HTR-8/SVneo (cell line): ENCODE results near the gene DUSP14.
"Not testable (repeated sequence)": the region's sequence is repeated elsewhere in the genome, so short reads cannot be mapped to it uniquely, and the experiment has no call there.

Experiments
- DNase-seq: peaks from one replicate; pipeline ENCODE4 v3.0.0; 2011; ENCODE audit warnings: low spot score, mixed read lengths; ENCODE audit not compliant: insufficient read length
- FAIRE-seq: peaks from 2 replicates; lab custom pipeline; 2011; peaks lifted over from hg19 to GRCh38; lab: Jason Lieb, UNC

Gene DUSP14, protein sequence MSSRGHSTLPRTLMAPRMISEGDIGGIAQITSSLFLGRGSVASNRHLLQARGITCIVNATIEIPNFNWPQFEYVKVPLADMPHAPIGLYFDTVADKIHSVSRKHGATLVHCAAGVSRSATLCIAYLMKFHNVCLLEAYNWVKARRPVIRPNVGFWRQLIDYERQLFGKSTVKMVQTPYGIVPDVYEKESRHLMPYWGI

DNA sequence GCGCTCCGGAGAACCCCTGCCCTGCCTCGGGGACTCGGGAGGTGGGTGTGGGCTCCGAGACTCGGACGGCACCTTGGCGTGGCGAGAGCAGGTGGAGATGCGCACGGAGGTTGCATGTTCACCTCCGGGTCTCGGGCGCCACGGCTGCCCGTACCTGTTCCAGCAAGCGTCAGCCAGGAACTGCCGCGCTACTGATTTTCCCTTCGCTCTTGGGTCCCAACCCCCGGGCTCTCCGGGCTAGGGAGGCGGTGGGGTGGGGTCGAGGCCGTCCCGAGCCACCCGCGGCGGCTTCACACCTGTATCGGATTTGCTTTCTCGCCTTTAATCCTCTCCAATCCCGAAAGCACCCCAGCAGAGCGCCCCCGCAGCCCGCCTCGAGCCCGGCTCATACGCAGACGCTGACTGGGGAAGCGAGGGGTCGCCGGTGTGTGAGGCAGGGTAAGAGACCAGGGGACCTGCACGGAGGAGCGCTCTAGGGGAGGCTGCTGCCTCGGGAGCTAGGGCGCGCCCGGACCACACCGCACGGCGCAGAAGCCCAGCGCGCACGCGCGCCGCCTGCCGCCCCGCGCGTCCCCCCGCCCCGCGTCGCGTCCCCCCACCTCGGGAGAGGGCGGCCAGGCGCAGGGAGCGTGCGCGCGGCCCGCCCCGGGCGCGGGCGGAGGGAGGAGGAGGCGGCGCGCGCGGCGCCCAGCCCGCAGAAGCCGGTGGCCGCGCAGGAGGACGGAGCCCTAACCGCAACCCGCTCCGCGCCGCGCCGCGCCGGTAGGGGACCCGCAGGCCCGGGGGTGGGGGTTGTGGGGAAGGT lies at the start of gene DUSP14:
DUSP14 (plus strand) TSS at position 695 of the 805 bp plus-strand sequence. CDS start 22,382 bp downstream, outside the sequence.
- FAIRE-seq (no peak), DNase-seq (peak; percentile 93)

- no peak for FAIRE-seq
- no peak for DNase-seq
Measured at GRCh38 chr17:37440424-37440823, 49.3 kb upstream of the DUSP14 start.

GRCh38 chr17:37441369-37442014 lies 48.2 kb upstream of the DUSP14 start:
- not testable (repeated sequence) for FAIRE-seq, DNase-seq

DNA sequence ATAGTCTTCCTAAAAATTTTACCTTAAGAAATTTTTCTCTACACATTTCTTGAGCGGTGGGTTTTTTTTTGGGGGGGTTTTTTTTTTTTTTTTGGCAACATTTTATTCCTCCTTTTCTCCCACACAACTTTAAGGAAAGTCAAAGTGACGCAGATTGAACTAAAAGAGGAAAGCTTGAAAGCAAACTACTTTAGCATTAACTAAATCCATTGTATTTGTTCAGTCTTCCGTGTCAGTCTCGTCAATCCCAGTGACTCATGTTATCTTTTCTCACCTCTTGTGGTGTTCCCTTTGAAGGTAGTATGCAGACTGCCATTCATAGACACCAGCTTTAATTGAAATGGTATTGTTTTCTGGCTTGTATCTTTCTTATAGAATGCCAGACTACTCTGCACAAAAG lies 43.7 kb upstream of the DUSP14 start:
- no peak for FAIRE-seq
- no peak for DNase-seq

GRCh38 chr17:37447641-37448040 lies 42.0 kb upstream of the DUSP14 start:
- FAIRE-seq = no peak
- DNase-seq = peak; percentile 25

DNA sequence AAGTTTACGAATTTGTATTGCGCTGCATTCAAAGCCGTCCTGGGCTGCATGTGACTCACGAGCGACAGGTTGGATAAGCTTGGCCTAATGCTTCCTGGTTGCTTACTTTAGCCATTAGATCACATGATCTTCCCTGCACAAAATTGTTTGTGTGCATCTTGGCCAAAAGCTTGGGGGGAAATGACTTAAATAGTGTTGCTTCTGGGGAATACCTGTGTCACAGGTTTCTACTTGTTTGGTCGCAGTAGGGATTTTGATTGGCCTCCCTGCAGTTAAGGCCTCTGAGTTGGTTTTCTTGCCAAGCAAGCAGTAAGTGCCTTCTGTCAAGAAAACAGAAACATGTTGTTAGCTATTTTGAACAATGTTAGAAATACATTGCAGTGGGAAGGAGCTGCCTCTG lies 39.6 kb upstream of the DUSP14 start:
- no peak for DNase-seq
- FAIRE-seq = no peak

GRCh38 chr17:37457801-37458200 lies 31.9 kb upstream of the DUSP14 start:
- DNase-seq = not testable (repeated sequence)

DNA sequence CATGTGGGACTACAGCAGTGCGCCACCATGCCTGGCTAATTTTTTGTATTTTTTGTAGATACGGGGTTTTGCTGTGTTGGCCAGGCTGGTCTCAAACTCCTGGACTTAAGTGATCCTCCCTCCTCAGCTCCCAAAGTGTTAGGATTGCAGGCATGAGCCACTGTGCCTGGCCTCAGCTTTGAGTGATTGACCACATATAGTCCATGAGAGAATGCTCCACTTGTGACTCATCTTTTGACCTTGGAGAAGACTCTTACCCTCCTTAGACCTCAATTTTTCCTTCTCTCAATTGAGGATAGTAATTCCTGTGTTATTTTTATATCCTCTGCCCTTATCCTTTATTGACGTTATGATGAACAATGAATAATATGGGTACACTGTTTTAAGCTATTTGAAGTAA lies 30.9 kb upstream of the DUSP14 start:
- DNase-seq (peak; percentile 47), FAIRE-seq (no peak)

More at GRCh38 chr17:37457801-37458200, 31.9 kb upstream of the DUSP14 start:
- not testable (repeated sequence) for FAIRE-seq

- DNase-seq (no peak), FAIRE-seq (no peak)
Measured at GRCh38 chr17:37461668-37462067, 28.0 kb upstream of the DUSP14 start.

DNA sequence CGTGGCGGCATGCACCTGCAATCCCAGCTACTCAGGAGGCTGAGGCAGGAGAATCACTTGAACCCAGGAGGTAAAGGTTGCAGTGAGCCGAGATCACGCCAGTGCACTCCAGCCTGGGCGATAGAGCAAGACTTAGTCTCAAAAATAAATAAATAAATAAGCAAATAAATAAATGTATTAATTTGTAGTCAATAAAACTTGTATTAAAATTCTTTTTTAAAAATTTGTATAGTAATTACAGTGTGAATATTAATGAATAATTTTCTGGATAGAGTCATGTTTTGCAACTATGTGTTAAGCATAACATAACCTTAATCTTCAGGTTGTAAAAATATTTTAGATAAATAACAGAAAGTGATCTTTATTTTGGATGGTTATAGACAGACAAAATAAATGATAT lies 27.2 kb upstream of the DUSP14 start:
- no peak for DNase-seq
- FAIRE-seq = no peak

DNA sequence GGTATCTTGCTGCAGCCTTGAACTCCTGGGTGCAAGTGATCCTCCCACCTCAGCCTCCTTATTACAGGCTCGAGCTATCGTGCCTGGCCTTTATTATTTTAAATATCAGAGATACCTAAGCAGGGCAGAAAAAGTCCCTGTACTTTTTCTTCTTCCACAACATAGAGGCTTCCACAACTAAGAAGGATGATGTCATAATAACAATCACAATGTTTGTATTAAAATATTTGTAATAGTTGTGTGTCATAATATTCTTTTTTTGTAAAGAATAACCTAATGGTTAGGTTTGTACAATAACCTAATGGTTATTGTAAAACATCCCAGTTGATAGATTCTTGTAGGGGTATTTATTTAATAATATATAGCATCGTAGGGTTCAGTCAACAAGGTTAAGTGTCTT lies 26.7 kb upstream of the DUSP14 start:
- no peak for DNase-seq
- FAIRE-seq = no peak

- FAIRE-seq (no peak), DNase-seq (peak; percentile 88)
Measured at GRCh38 chr17:37465069-37465616, 24.5 kb upstream of the DUSP14 start.

- DNase-seq (no peak), FAIRE-seq (no peak)
Measured at GRCh38 chr17:37466471-37466870, 23.2 kb upstream of the DUSP14 start.

DNA sequence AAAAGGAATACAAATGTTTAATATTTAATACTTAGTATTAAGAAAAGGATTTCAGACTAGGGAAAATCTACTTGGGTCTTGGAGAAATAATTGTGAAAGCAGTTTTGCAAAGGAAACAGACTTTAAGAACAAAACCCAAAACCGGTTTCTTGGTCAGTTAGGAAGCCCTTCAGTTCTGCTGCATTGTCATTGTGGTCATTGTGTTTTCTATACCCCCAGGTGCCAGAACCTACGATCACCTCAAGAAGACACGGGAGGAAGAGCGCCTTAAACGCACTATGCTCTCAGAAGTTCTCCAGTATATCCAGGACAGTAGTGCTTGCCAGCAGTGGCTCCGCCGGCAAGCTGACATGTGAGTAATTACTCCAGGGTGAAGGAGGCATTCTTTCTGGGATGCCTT lies 19.5 kb upstream of the DUSP14 start:
- DNase-seq (no peak), FAIRE-seq (no peak)

DNA sequence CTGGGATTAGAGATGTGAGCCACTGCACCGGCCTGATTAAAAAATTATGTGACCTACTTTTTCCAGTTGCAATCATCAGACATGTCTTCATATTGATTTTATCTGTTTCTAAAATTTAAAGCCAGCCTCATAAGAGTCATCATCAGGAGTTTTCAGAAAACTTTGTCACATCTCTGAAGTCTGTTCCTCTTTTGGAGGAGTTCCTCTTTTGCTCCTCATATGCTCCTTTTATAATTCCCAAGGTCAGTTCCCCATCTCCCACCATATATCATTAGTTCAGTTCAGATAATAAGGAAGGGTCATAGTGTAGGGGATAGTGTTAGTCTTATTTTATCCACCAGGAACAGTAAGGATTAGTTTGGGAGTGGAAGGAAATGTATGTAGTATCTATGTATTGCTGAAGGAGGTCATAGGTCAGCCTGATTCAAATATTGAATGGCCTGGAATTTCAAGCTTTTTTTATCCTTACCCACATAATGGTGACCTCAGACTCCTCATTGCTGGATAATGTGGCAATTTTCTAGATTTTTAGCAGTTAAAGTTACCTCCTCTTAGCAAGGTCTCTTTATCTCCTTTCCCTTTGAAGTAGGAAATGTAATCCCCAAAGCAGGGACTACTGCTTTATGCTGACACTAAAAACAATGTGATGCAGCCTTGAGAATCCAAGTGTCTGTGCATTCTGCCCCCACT lies 13.8 kb upstream of the DUSP14 start:
- no peak for FAIRE-seq

DNA sequence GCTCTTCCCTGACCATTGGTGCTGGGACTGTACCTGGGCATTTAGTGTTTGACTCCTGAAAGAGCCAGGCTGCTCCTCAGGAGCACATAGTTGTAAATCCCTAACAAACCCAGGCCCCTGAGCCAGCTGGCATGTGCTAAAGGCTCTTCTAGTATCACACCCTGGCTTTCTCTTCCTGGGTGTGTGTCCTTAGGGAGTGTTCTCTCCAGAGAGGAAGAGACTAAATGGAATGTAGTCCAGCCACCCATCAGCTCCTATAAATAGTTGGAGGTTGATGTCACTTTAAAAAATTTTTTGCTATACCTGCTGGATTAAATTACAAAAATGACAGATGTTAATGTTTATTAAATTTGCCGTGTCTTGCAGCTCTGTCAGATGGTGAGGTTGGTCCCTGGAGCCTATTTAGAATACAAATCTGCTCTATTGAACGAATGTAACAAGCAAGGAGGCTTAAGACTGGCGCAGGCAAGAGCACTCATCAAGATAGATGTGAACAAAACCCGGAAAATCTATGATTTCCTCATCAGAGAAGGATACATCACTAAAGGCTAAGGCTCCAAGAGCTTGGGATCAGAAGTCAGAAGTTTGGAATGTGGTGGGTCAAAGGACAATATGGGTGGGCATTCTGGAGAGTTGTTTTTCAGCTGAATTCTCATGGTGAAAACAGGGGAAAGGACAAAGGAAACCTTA lies 13.1 kb upstream of the DUSP14 start:
- FAIRE-seq (no peak), DNase-seq (peak; percentile 64)

More for the DNA sequence above, 13.8 kb upstream of the DUSP14 start:
- no peak for DNase-seq

DNA sequence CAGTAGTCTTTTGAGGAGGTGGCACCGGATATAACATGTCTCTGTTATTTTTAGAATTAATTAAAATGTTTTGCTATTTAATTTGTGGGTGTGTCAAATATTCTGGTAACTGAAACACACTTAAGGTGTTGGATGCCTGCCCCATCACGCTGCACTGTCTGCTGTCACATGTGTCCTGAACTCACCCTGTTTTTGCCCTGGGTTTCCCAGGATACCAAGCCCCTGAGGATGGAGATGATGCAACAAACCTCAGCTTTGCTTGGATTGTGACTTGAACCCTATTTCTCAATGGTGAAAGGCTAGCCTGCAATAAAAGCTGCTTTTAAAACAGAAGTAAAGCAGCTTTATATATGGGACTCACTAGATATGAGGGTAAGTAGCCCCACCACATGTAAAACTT lies 11.5 kb upstream of the DUSP14 start:
- FAIRE-seq (no peak), DNase-seq (no peak)

- FAIRE-seq (no peak), DNase-seq (no peak)
Measured at GRCh38 chr17:37479025-37479424, 10.7 kb upstream of the DUSP14 start.

DNA sequence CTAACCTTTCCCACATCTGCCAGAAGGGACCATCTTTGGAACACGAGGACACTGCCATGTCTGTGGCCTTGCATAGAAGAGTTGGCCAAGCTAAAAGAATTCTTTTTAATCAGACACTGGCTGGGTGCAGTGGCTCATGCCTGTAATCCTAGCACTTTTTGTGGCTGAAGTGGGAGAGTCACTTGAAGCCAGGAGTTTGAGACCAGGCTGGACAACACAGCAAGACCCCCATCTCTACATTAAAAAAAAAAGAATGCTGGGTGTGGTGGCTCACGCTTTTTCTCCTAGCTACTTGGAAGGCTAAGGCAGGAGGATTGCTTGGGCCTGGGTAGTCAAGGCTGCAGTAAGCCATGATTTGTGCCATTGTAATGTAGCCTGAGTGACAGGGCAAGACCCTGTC lies 9.3 kb upstream of the DUSP14 start:
- no peak for FAIRE-seq
- DNase-seq = no peak
